Activated naive CD4-positive, alpha-beta T cell treated with anti-CD3 and anti-CD28 coated beads, Interleukin-2, amount 10 ng/mL, durations not matched to agents 7 days and 5 days (primary cell): ENCODE data around the gene CNKSR3.

Experiments
- CTCF ChIA-PET: fragments of 350-600 bp; sonication (Branson Sonifier 250); formaldehyde crosslinking; loops from one replicate; lab custom pipeline; 2021; ENCODE audit warnings: antibody characterized with exemption; lab: Charles Lee
- DNase-seq: peaks from one replicate; pipeline ENCODE4 v3.0.0-alpha.2; 2020
- H3K27ac Mint-ChIP-seq: one replicate; pipeline ENCODE4 v1.8.0; 2021; ENCODE audit warnings: mild to moderate bottlenecking, moderate library complexity, mixed read lengths
- H3K27me3 Mint-ChIP-seq: one replicate; pipeline ENCODE4 v1.8.0; 2021; ENCODE audit warnings: mild to moderate bottlenecking, mixed read lengths
- H3K36me3 Mint-ChIP-seq: one replicate; pipeline ENCODE4 v1.8.0; 2021; ENCODE audit warnings: mixed read lengths
- H3K4me1 Mint-ChIP-seq: one replicate; pipeline ENCODE4 v1.8.0; 2021; ENCODE audit warnings: mixed read lengths
- H3K4me3 Mint-ChIP-seq: one replicate; pipeline ENCODE4 v1.8.0; 2021; ENCODE audit warnings: mild to moderate bottlenecking, moderate library complexity, mixed read lengths
- H3K9me3 Mint-ChIP-seq: one replicate; pipeline ENCODE4 v1.8.0; 2021; ENCODE audit warnings: mixed read lengths

The CNKSR3 gene

DNA sequence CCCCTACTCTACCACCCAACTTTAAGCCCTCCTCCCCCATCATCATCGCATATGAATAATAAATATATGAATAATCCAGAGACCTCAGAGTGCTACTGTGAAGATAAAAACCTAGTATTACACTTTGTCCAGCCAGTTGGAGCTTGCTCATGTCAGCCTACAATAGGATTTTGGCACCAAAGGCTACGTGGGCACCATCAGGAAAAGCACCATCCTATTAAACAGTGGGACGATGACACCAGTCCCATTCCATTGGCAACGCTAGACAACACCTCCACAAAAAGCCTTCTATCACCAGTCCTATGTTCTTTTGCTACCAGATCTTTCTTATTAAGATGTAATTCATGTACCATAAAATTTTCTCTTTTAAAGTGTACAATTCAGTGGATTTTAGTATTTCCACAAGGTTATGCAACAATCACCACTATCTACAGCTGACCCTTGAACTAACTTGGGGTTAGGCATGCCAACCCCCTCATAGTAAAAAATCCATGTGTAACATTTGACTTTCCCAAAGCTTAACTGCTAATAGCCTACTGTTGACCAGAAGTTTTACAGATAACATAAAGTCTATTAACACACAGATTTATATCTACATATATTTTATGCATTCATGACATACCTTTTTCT lies 41.1 kb downstream of the CNKSR3 start:
- Mint-ChIP-seq H3K4me3 (no peak overlapping the region), H3K4me1 (no peaks in the 10 kb centered on the region), H3K36me3 (no peaks in the 10 kb centered on the region), H3K27me3 (peaks cover 5% of the 10 kb centered on the region), H3K9me3 (peaks cover 4% of the 10 kb centered on the region), H3K27ac (no peak overlapping the region)
- CTCF ChIA-PET = no interaction called here
- no peak for DNase-seq

DNA sequence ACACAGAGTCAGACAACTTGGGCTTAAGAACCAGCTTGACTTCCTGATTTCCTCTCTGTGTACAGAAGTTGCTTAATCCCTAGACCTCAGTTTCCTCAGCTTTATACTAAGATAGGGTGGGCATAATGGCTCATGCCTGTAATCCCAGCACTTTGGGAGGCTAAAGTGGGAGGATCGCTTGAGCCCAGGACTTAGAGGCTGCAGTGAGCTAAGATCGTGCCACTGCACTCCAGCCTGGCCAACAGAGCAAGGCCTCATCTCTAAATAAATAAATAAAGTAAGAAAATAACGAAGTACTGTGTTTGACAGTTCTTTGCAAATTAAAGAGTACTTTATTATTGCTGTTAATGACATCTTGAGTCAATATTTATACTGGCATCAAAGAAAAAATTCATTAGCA lies 41.7 kb downstream of the CNKSR3 start:
- Mint-ChIP-seq H3K27ac (no peak overlapping the region), H3K4me1 (no peaks in the 10 kb centered on the region), H3K4me3 (no peak overlapping the region), H3K27me3 (peaks cover 5% of the 10 kb centered on the region), H3K9me3 (peaks cover 4% of the 10 kb centered on the region), H3K36me3 (no peaks in the 10 kb centered on the region)
- CTCF ChIA-PET = no interaction called here
- DNase-seq = no peak

DNA sequence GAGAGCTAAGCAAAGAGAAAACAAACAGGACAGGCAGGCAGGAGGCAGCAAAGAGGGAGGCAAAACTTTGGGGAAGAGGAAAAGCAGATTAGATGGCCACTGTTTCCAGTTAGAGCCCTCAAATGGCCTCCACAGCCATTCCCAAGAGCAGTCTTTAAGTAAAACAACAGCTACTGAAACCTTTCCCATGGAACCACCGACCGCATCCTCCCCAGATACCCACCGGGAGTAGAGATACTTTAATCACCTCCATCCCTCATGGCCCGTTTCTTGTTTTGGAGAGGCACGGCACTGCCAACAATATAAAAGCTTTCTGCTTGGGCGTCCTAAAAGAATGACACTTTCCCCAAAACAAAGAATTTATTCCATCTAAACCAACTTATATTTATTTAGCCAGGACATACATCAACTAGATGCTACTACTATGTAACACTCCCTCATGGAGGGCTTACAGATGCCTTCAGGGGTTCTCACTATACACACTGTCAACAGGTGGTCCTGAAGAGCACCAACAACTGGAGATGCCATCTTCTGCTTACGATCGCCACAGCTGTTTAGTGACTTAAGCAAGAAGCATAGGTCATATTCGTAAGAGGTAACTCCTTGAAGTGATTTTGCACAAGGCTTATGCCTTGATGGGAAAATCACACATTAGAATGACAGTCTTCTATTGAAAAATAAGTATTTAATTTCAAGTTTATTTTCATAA lies 43.4 kb downstream of the CNKSR3 start:
- Mint-ChIP-seq H3K9me3 (peaks cover 4% of the 10 kb centered on the region), H3K27me3 (peaks cover 5% of the 10 kb centered on the region), H3K36me3 (no peaks in the 10 kb centered on the region), H3K27ac (no peak overlapping the region), H3K4me3 (no peak overlapping the region), H3K4me1 (no peaks in the 10 kb centered on the region)
- CTCF ChIA-PET = no interaction called here
- DNase-seq = no peak

DNA sequence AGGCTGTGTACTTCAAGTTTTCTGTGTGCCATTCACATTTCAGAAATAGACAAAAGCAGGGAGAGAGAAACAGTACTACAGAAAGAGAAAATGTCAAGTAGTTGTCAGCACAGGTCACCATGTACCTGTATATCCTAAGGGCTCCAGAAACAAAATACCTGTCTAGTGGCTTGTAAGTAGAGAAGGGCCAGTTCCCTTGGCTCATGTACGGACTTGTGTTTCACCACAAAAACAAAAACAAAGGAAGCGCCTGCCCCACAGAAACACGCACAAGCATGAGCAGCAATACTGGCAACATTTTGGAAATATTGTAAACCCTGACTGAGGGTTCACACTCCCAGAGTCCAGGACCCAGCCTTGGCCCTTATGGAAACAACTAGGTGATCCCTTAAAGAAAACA lies 44.3 kb downstream of the CNKSR3 start:
- Mint-ChIP-seq H3K27ac (no peak overlapping the region), H3K27me3 (peaks cover 5% of the 10 kb centered on the region), H3K4me1 (no peaks in the 10 kb centered on the region), H3K4me3 (no peak overlapping the region), H3K36me3 (no peaks in the 10 kb centered on the region), H3K9me3 (peaks cover 4% of the 10 kb centered on the region)
- CTCF ChIA-PET = no interaction called here
- DNase-seq = no peak

DNA sequence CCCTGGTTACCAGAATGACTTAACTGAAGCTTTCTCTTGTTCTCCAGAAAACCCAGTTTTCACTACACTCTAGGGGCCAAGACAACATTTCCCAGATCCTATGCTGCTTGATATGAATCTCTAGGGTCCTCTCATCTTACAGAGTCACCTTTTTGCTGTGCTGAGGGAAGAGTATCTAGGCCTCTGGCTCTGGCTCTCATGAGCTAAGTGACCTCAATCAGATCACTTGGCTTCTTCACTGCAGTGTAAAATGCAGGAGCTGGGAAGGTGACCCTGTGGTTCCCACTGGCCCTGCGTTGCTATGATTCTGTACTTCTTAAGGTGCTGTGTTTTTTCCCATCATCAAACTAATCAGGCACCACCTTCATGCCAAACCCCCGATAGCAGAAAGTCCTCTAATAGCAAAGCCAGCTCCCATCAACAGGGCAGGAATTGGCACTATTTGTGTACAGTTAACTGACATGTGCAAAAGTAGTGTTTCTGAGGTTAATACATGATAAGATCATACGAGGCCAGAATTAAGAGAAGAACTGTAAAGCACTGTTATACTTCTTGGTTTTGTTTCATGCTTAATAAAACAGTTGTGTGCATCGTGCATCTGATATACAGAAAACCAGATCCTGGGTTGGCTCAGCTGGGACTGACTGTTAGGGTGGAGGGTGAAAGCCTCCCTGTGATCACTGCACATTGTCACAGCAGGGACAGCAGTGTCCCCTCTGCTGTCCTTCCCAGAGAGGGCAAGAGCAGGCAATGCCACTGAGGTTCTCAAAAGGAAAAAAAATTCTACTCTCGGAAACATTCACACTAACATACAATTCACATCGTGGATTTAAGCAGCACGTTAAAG lies 46.7 kb downstream of the CNKSR3 start:
- no peak for DNase-seq
- Mint-ChIP-seq H3K4me1 (no peaks in the 10 kb centered on the region), H3K36me3 (no peaks in the 10 kb centered on the region), H3K27me3 (peaks cover 14% of the 10 kb centered on the region), H3K4me3 (no peak overlapping the region), H3K9me3 (no peaks in the 10 kb centered on the region), H3K27ac (no peak overlapping the region)
- CTCF ChIA-PET = no interaction called here

DNA sequence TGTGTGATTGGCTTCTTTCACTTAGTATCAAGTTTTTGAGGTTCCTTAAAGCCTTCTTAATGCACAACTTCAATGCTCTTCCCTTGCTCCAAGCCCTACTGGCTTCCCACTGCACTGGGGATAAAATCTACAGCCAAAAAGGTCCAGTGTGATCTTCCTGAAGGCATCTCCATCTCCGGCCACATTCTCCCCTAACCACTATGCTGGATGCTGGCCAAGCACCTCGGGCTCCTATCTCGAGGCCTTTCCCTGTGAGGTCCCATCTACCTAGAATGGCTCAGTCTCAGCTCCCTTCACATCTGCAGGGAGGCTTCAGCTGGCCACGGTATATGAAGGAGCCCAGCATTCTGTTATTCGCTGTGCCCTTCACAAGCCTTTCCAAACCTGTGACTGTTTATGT lies 48.1 kb downstream of the CNKSR3 start:
- H3K27me3 Mint-ChIP-seq = peaks cover 18% of the 10 kb centered on the region
- no peaks in the 10 kb centered on the region for H3K36me3 Mint-ChIP-seq
- CTCF ChIA-PET = no interaction called here

DNA sequence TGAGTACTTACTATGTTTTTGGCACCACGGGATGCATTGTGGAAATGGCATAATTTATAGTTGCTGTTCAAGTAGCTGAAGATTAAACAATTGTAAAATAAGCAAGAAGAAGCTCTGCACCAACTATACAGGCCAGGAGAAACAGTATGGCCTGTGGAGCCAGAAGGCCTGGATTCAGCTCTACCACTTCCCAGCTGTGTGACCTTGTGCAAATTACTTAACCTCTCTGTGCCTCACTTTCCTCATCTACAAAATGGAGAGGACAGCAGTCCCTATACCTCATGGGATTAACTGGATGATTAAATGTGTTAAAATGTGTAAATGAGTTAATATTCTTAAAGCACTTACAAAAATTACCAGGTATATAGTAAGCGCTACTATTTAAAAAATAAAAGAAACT lies 49.1 kb downstream of the CNKSR3 start:
- Mint-ChIP-seq H3K27ac (no peak overlapping the region), H3K4me3 (no peak overlapping the region), H3K27me3 (peaks cover 14% of the 10 kb centered on the region), H3K4me1 (no peaks in the 10 kb centered on the region), H3K9me3 (no peaks in the 10 kb centered on the region), H3K36me3 (no peaks in the 10 kb centered on the region)
- CTCF ChIA-PET = interaction anchor here (1.0 kb wide), 1 partner anchor 11 kb away, joined by 3 read pairs; no protein-coding TSS in a partner anchor
- no peak for DNase-seq

More for the DNA sequence above, 48.1 kb downstream of the CNKSR3 start:
- no peaks in the 10 kb centered on the region for H3K9me3 Mint-ChIP-seq
- no peak for DNase-seq
- no peaks in the 10 kb centered on the region for H3K4me1 Mint-ChIP-seq
- H3K27ac Mint-ChIP-seq = no peak overlapping the region
- no peak overlapping the region for H3K4me3 Mint-ChIP-seq

DNA sequence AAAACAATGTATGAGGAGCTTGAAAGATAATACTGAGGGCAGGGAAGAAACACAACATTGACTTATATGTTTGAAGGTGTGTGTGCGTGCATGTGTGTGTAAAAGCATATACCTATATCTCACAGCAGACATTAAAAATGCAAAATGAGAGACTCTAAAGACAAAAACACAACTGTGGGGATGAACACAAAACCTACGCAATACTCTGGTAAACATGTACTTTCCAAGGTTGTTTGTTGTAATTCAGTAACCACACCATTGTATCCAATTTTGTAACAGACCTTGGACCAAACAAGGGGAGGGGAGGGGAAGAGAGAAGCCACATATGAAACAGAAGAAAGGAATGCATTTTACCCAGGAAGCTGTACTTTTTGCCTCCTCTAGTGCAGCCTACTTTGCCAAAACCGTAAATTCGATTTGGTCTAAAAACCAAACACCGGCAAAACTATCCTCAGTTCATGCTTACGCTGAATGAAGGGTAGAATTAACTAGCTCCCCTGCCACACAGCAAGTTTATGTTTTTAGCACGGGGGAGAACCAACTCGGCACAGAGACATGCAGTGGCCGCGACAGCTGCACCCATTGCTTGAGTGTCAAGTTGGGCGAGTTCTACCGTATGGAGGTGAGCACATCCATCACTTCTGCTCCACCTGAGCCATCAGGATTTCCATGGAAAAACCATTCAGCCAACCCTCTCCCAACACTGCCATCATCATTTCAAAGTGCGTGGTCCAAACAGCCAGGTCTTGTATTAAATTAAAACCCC lies 50.0 kb downstream of the CNKSR3 start:
- CTCF ChIA-PET = interaction anchor here (1.0 kb wide), 1 partner anchor 12 kb away, joined by 3 read pairs; no protein-coding TSS in a partner anchor

DNA sequence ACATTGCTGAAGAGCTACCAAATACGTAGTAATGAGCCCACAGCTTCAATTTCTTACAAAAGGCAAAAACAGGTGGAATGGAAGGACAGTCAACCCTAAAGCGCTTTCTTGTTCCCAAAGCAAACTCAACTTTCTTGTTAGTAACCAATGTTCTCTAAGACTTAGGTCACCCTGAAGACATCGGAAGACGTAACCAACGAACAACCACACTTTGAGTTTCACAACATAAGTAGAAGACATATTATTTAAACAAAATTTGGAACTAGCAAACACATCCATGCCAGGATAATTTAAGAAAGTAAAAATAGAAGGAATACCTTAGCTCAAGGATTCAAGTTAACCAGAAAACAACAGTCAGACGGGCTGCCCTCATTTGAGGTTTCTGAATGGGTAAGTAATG lies 51.0 kb downstream of the CNKSR3 start:
- no peak overlapping the region for H3K4me3 Mint-ChIP-seq
- H3K4me1 Mint-ChIP-seq = no peaks in the 10 kb centered on the region
- CTCF ChIA-PET = no interaction called here
- no peaks in the 10 kb centered on the region for H3K36me3 Mint-ChIP-seq
- no peak for DNase-seq
- H3K27ac Mint-ChIP-seq = no peak overlapping the region
- no peaks in the 10 kb centered on the region for H3K9me3 Mint-ChIP-seq
- peaks cover 13% of the 10 kb centered on the region for H3K27me3 Mint-ChIP-seq

More for the DNA sequence above, 50.0 kb downstream of the CNKSR3 start:
- H3K27ac Mint-ChIP-seq = no peak overlapping the region
- DNase-seq = no peak
- H3K4me1 Mint-ChIP-seq = no peaks in the 10 kb centered on the region
- no peaks in the 10 kb centered on the region for H3K36me3 Mint-ChIP-seq
- peaks cover 13% of the 10 kb centered on the region for H3K27me3 Mint-ChIP-seq
- no peak overlapping the region for H3K4me3 Mint-ChIP-seq
- H3K9me3 Mint-ChIP-seq = no peaks in the 10 kb centered on the region

DNA sequence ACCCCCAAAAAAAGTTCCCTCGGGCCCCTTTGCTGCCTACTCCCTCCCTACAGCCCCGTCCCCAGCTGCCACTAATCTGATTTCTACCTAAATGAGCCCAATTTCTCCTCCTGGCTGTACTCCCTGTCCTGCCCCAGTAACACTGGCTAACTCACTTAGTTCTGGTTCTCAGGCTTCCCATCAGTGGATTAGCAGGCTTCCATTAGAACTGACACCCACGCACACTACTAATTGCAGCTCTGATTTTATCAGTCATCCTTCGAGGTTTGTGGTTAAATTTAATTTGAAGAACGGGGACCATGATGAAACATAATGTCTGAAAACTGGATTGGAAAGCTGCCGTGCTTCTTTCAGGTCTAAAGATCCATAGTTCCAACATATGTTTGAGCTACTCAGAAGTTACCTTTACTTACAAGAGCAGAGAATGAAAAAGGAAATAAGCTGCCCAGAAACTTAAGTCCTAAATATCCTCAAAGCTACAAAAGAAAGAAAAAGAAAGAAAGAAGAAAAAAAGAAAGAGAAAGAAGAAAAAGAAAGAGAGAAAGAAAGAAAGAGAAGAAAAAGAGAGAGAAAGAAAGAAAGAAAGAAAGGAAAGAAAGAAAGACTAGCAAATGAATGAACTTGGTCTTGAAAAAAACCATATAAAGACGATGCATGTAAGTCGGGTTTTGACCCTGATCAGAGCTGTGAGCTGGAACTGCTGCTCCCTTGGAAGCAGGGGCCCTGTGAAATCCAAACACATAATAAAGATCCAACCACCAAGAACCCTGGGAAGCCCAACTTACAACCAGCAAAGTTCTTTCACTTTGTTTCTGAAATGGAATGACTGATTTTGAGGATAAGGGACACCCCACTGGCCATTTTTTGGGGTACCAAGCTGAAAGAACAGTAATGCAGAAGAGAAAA lies 51.7 kb downstream of the CNKSR3 start:
- Mint-ChIP-seq H3K27ac (no peak overlapping the region), H3K9me3 (no peaks in the 10 kb centered on the region), H3K27me3 (peaks cover 13% of the 10 kb centered on the region), H3K36me3 (no peaks in the 10 kb centered on the region), H3K4me1 (no peaks in the 10 kb centered on the region), H3K4me3 (no peak overlapping the region)
- DNase-seq = no peak
- CTCF ChIA-PET = no interaction called here

DNA sequence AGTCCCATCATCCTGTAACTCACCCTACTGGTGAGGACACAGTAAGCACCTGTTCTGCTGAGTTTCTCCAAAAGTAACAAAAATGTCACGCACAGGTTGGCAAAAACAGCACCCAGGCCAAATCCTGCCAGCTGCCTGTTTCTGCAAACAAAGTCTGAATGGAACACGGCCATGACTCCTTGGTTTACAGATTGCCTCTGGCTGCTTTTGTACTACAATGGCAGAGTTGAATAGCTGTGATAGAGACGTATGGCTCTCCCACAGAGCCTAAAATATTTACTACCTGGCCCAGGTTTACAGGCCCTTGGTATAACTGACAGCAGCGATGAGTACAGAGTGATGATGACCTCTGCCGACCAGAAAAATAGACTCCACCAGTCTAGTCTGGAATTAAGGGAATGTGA lies 52.6 kb downstream of the CNKSR3 start:
- H3K27ac Mint-ChIP-seq = no peak overlapping the region
- CTCF ChIA-PET = interaction anchor here (0.6 kb wide), 1 partner anchor 91 kb away, joined by 3 read pairs; no protein-coding TSS in a partner anchor
- no peaks in the 10 kb centered on the region for H3K36me3 Mint-ChIP-seq
- peaks cover 13% of the 10 kb centered on the region for H3K27me3 Mint-ChIP-seq
- DNase-seq = no peak
- H3K9me3 Mint-ChIP-seq = no peaks in the 10 kb centered on the region
- no peaks in the 10 kb centered on the region for H3K4me1 Mint-ChIP-seq
- H3K4me3 Mint-ChIP-seq = no peak overlapping the region

DNA sequence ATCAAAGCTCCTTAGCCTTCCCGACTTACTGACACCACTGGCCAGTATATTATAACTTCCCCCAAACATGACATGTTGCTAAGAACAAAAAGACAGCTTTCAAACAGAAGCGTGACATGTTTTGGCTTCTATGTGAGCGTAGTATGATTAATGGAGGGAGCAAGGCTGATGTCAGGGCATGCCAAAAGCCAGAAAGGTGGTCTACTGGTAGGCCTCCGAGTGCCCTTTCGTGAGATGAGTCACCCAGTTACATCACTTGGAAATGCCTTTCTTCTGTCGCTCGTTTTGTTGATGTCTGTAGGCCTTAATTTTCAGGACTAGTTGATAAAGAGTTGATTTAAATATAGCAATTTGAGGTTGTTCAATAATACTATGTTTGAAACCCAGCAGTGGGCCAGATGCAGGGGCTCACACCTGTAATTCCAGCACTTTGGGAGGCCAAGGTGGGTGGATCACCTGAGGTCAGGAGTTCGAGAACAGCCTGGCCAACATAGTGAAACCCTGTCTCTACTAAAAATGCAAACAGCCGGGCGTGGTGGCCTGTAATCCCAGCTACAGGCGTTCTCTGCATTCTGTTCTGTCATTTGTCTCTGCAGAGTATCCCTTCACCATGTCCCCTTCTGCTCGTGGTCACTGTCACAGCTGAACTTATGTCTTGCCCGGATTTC lies 53.3 kb downstream of the CNKSR3 start:
- H3K27ac Mint-ChIP-seq = no peak overlapping the region
- peaks cover 13% of the 10 kb centered on the region for H3K27me3 Mint-ChIP-seq
- no peaks in the 10 kb centered on the region for H3K36me3 Mint-ChIP-seq
- no peak overlapping the region for H3K4me3 Mint-ChIP-seq
- CTCF ChIA-PET = interaction anchor here (0.6 kb wide), 1 partner anchor 91 kb away, joined by 3 read pairs; no protein-coding TSS in a partner anchor
- DNase-seq = no peak
- H3K9me3 Mint-ChIP-seq = no peaks in the 10 kb centered on the region
- no peaks in the 10 kb centered on the region for H3K4me1 Mint-ChIP-seq

DNA sequence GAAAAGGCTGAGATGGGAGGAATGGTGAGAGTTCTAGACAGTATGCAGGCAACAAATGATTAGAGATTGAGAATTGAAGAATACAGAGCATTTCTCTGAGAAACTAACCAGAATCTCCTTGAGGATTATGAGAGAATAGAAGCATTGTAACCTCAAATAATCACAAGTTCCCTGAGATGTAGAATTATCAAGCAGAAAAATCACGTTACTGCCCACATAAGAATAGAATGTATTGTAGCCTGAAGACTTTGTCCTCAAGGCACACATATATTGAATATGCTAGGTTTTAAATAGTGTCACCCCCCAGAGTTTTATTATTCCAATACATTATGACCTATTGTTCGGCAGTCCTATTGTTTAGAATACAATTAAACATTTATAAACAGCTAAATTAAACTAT lies 57.2 kb downstream of the CNKSR3 start:
- H3K4me3 Mint-ChIP-seq = no peak overlapping the region
- no peaks in the 10 kb centered on the region for H3K4me1 Mint-ChIP-seq
- no peak for DNase-seq
- H3K36me3 Mint-ChIP-seq = no peaks in the 10 kb centered on the region
- no peaks in the 10 kb centered on the region for H3K27me3 Mint-ChIP-seq
- CTCF ChIA-PET = no interaction called here
- H3K27ac Mint-ChIP-seq = no peak overlapping the region
- no peaks in the 10 kb centered on the region for H3K9me3 Mint-ChIP-seq
